GM19238 (cell line): ENCODE data around the gene FXYD1.
A peak's percentile ranks its signal among the peaks of the same experiment; 100 is the strongest.
"Not testable (repeated sequence)": the region's sequence is repeated elsewhere in the genome, so short reads cannot be mapped to it uniquely, and the experiment has no call there.

ENCODE experiments used
- DNase-seq: peaks from one replicate; pipeline ENCODE4 v3.0.0; 2011; ENCODE audit warnings: low spot score; ENCODE audit not compliant: insufficient read length

The FXYD1 gene

GRCh38 chr19:35138305-35138892 is at the start of gene FXYD1:
TSS of gene FXYD1 (plus strand) at chr19:35138824. CDS start at chr19:35140080, 1,256 bp downstream.
- no peak for DNase-seq

DNA sequence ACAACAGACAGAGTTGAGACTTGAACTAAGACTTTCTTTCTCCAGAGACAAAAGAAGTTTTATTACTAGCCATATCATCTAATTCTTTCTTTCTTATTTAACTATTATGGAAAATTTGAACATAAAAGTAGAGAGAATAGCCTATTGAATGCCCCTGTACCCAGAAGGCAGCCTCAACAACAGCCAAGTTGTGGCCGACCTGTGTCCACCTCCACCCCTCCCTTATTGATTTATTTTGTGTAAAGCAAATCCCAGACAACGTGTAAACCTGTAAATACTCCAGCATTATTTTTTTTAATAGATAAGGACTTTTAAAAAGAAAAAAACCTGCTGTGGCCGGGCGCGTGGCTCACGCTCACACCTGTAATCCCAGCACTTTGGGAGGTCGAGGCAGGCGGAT is 49.1 kb upstream of the FXYD1 start:
- DNase-seq, result no peak

DNA sequence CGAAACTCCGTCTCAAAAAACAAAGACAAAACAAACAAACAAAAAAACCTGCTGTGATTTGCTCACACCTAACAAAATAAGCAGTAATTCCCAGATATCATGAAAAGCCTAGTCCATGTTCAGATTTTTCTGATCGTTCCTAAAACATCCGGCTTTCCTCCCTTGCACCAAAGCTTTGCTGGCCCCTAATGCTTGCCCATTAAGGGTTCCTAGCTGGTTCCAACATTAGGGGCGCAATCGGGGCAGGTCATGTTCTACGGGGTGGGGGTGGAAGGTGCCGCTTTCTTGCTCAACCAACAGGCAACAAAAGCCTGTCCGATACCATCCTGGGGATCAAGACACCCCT is 48.5 kb upstream of the FXYD1 start:
- no peak for DNase-seq

DNA sequence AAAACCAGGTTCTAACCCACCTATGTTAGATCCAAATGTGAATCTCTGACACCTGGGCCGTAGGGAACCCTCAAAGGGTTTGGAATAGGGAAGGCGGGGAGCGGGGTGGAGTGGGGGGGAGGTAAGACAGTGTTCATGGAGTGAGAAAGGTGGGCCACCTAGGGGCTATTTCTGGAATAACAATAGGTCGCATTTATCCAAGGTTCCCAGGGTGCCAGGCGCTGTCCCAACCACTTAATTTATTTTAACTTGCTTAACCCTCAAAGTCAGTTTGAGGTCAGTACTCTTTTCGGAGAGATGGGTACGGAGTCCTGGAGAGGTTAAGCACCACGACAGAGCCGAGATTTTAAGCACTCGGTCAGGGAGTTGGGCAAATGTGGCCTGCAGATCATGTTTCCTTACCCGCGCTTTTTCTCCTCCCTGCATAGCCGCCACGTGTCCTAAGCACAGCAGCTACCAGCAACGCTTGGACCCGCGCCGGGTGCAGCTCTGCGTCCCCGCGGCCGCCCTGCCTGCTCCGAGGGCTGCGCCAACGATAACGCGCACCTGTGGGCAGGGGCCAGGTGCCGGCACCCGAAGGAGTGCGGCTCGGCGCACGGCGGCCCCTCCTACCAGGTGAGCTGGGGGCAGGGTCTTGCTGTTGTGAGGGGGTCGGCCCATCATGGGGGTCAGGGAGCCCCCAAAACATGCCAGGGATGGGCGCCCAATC is 48.0 kb upstream of the FXYD1 start:
- DNase-seq, result peak; percentile 50

DNA sequence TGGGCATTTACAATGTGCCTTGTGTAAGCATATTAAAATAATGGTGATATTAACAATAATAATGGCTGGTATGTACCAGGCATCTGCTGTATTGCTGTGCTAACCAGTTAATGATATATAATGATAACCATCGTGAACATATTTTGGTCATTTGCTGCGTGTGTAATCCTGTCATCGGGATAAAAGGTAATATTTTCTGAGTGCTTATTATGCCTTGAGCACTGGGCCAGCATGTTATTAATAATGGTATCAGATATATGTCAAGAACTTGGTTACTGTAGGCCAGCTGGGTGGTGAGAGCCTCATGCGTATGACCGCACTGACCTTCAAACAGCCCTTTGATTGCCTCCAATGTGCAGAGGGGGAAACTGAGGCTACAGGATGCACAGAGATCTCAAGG is 45.2 kb upstream of the FXYD1 start:
- DNase-seq, result no peak

DNA sequence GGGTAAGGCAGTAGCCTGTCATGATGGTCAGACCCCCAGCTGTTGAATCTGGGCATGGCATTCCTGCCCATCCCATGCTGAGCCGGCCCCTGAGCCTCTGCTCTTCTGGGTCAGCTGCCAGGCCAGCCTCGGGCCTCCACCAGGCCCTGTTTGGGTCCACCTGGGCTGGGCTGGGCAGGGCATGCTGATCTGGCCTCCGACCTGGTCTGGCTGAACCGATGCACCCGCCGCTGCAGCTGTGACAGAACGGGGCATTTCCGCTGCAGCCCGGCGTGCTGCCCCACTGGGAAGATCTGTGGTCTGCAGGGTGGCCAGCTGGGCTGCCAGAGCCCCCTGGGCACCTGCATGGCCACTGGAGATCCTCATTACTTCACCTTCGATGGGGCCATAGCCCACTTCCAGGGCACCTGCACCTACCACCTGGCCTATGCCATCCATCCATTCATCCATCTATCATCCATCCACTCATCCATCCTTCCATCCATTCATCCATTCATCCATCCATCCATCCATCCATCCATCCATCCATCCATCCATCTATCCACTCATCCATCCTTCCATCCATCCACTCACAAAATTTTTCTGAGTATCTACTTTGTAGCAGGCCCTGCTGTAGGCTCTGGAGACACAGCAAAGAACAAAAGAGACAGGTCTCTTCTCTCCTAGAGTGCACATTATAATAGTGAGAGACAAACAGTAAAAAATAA is 44.5 kb upstream of the FXYD1 start:
- DNase-seq, result no peak

DNA sequence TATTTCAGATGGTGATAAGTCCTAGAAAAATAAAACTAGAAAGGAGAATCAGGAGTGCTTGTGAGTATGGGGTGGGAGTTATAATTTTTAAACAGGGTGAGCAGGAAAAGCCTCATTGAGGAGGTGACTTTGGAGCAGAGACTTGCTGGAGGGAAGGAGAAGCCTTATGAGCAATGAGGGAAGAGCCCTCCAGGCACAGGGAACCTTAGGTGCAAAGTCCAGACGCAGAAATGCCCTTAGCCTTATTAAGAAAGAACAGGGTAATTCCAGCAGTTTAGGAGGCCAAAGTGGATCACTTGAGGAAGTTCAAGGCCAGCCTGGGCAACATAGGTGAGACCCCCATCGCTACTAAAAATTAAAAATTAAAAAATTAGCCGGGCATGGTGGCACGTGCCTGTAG is 44.0 kb upstream of the FXYD1 start:
- DNase-seq, result no peak

- DNase-seq, result no peak
Measured at GRCh38 chr19:35095667-35096368, 42.8 kb upstream of the FXYD1 start.

DNA sequence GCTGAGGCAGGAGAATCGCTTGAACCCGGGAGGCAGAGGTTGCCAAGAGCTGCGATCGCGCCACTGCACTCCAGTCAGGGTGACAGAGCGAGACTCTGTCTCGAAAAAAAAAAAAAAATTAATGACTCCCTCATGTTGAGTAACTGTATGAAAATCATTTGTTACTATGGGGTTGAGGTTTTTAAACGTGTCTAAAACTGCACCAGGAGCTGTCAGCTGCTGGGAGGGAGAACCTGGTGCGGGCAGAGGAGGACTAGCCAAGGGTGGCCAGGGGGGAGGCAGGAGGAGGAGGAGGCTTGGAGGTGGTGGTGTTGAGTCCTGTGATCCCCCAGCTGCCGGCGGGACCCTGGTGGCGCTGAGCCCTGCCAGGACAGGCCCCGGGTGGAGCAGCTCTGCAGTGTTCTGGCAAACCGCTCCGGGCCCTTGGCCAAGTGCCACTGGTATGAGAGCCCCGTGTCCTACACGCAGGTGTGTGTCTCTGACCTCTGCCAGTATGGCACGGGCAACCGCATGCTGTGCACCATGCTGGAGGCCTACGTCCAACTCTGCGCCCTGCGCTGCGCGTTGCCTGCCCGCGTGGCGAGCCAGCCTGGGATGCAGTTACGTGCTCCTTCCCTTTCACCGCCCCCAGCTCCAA is 40.1 kb upstream of the FXYD1 start:
- no peak for DNase-seq

- DNase-seq, result no peak
Measured at GRCh38 chr19:35099155-35099896, 39.3 kb upstream of the FXYD1 start.

DNA sequence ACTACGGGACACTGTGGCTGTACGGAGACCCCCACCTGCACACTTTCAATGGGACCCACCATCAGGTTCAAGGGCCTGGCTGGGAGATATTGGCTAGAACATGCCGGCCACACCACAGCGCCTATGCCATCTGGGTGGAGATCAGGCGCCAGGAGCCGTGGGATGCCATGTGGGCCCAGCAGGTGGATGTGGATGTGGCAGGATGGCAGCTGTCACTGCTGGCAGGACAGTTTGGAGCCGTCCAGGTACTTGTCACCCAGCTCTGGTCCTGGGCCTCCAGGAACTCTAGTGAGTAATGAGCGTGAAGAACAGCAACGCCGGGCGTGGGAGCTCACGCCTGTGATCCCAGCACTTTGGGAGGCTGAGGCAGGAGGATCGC is 38.7 kb upstream of the FXYD1 start:
- DNase-seq, result no peak

DNA sequence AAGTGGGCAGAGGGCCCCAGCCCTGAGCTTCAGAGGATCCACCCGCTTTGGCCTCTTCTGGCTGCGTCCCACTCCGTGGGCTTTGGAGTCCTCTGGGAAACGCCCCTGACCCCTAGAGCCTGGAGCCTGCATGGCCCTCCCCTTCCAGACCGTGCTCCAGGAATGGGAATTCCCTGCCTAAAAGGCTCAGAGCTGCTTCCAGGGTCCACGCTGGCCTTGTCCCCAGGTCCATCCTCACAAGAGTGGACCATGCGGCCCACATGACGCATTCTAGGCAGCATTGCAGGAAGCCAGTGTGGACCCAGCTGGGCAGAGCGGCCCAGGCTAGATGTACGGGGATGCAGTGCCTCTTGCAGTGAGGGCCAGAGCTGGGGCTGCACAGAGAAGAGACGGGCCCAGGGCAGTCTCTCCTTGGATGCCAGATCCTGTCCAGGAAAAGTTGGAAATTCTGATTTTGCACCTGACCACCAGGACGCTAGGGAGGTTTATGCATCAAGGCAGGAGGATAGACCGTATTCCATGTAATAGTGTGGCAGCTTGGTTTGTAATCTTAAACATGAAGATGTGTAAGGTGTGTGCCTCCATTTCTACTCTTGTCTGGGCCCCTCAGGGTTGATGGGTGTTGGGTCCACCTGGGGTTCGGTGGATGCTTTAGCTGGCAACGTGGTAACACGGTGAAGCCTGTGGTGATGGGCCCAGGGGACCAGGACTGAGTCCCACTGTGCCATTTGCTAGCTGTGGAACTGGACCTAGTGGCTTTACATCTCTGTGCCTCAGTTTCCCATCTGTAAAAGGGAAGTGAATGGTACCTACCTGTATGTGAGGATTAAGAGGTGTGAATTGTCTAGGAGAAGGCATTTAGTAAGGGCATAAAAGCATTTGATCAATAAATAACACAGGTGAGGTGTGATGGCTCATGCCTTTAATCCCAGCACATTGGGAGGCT is 37.8 kb upstream of the FXYD1 start:
- DNase-seq, result no peak

GRCh38 chr19:35101949-35102348 is 36.7 kb upstream of the FXYD1 start:
- DNase-seq, result not testable (repeated sequence)

- DNase-seq, result not testable (repeated sequence)
Measured at GRCh38 chr19:35103614-35104013, 35.0 kb upstream of the FXYD1 start.

- DNase-seq, result no peak
Measured at GRCh38 chr19:35104361-35104760, 34.3 kb upstream of the FXYD1 start.

GRCh38 chr19:35105047-35105410 is 33.6 kb upstream of the FXYD1 start:
- no peak for DNase-seq

GRCh38 chr19:35105411-35106290 is 33.0 kb upstream of the FXYD1 start:
- DNase-seq, result no peak

GRCh38 chr19:35106291-35106583 is 32.4 kb upstream of the FXYD1 start:
- no peak for DNase-seq

- DNase-seq, result no peak
Measured at GRCh38 chr19:35106898-35107541, 31.6 kb upstream of the FXYD1 start.
